K562 (cell line): ENCODE data around the gene DRAXIN. TPM values are rescaled to one million over a fixed set of nuclear protein-coding genes. Genes with fewer than 3 reads are reported as not detected.

Source experiments
- FOXK2 ChIP-seq, 2 experiments: fragments of 450-650 bp; IDR thresholded peaks in 1 of 2; conservative IDR thresholded peaks in 1 of 2; 2 replicates each; pipeline ENCODE4 v1.6.1; 2016; ENCODE audit warnings: low read depth in 2 of 2, mild to moderate bottlenecking in 1 of 2
- FOXP1 ChIP-seq: sonication (generic); formaldehyde crosslinking; IDR thresholded peaks from 2 replicates; pipeline ENCODE4 v1.8.0; 2022; ENCODE audit warnings: mild to moderate bottlenecking, missing genetic modification reagents
- GTF2F1 ChIP-seq: IDR thresholded peaks from 2 replicates; pipeline ENCODE4 v1.6.1; 2011; ENCODE audit warnings: low read depth, low read length, improper control_type of control experiment
- HNRNPL ChIP-seq: fragments of 200-400 bp; formaldehyde crosslinking; IDR thresholded peaks from 2 replicates; pipeline ENCODE4 v1.6.1; 2017; ENCODE audit warnings: low read depth, mild to moderate bottlenecking, low read length
- MAX ChIP-seq: sonication (generic); formaldehyde crosslinking; IDR thresholded peaks from 2 replicates; pipeline ENCODE4 v1.9.0; 2022; ENCODE audit warnings: mild to moderate bottlenecking, missing genetic modification reagents
- NR2C1 ChIP-seq, 2 experiments: fragments of 450-650 bp; IDR thresholded peaks; 2 replicates each; pipeline ENCODE4 v1.6.1; 2017; ENCODE audit warnings: mild to moderate bottlenecking in 2 of 2, antibody characterized with exemption in 1 of 2, inconsistent platforms in 1 of 2, missing compliant biosample characterization in 1 of 2, missing genetic modification characterization in 1 of 2
- NR4A1 ChIP-seq, 2 experiments: fragments of 250-450 bp in 1 of 2; fragments of 450-650 bp in 1 of 2; sonication (Bioruptor Pico) in 1 of 2; IDR thresholded peaks; 2 replicates each; pipeline versions ENCODE4 v1.4.0 to v1.6.1; 2016 to 2020; ENCODE audit warnings: mild to moderate bottlenecking in 2 of 2, missing compliant biosample characterization in 1 of 2, missing genetic modification characterization in 1 of 2, moderate library complexity in 1 of 2
- POLR2AphosphoS2 ChIP-seq: IDR thresholded peaks from 2 replicates; pipeline ENCODE4 v1.6.1; 2012; ENCODE audit warnings: low read length, improper control_type of control experiment
- RBBP5 ChIP-seq: fragments of 200-600 bp; sonication (generic); IDR thresholded peaks from 2 replicates; pipeline ENCODE4 v1.6.1; 2012; ENCODE audit warnings: borderline replicate concordance, mild to moderate bottlenecking, low read length, control low read depth, inconsistent platforms; ENCODE audit not compliant: insufficient read depth, poor library complexity, severe bottlenecking
- ZBTB43 ChIP-seq: sonication (generic); formaldehyde crosslinking; IDR thresholded peaks from 2 replicates; pipeline ENCODE4 v1.8.0; 2023; ENCODE audit warnings: mild to moderate bottlenecking, missing genetic modification reagents
- ZNF354B ChIP-seq: fragments of 250-450 bp; sonication (Bioruptor Pico); IDR thresholded peaks from 2 replicates; pipeline ENCODE4 v1.4.0; 2020
- ZNF57 ChIP-seq: fragments of 450-650 bp; formaldehyde crosslinking; IDR thresholded peaks from 2 replicates; pipeline ENCODE4 v1.4.0; 2020; ENCODE audit warnings: mild to moderate bottlenecking, moderate library complexity
- ZNF668 ChIP-seq: fragments of 250-450 bp; sonication (Bioruptor Pico); IDR thresholded peaks from 2 replicates; pipeline ENCODE4 v1.8.0; 2022; ENCODE audit warnings: mild to moderate bottlenecking, inconsistent platforms
- ZZZ3 ChIP-seq: fragments of 450-650 bp; IDR thresholded peaks from 2 replicates; pipeline ENCODE4 v1.6.1; 2016; ENCODE audit warnings: antibody characterized with exemption, mild to moderate bottlenecking, moderate library complexity
- polyA plus RNA-seq, 8 experiments: library from polyadenylated mRNA; depleted of rRNA in 4 of 8; stranded (reverse) in 5 of 8; unstranded in 3 of 8; fragments of >200 nt; fragmentation: Nextera tagmentation in 2 of 8; fragmentation: Illumina TruSeq in 1 of 8; extraction: Ambion mirVana in 2 of 8; extraction: Trizol in 1 of 8; gene quantifications; 2 replicates each; pipeline versions ENCODE4 v1.2.1 to v1.2.3, GENCODE V29; 2011 to 2014; ENCODE audit warnings: inconsistent platforms in 1 of 8, missing spikeins in 1 of 8
- total RNA-seq, 7 experiments: library from RNA; depleted of rRNA in 6 of 7; stranded (reverse); fragments of >200 nt in 6 of 7; fragmentation: Illumina TruSeq in 2 of 7; extraction: Trizol in 2 of 7; gene quantifications; 2 replicates each; pipeline versions ENCODE4 v1.2.1 to v1.2.3, GENCODE V29; 2011 to 2021; ENCODE audit warnings: low replicate concordance in 1 of 7
- TF ChIP-seq, protein P1 (sequence below): sonication (generic); formaldehyde crosslinking; IDR thresholded peaks from 2 replicates; pipeline ENCODE4 v1.4.0; 2020; ENCODE audit warnings: mild to moderate bottlenecking, missing genetic modification reagents
- TF ChIP-seq, protein P2 (sequence below), 3 experiments: fragments of 200-800 bp in 1 of 3; fragments of 250-450 bp in 1 of 3; fragments of 450-650 bp in 1 of 3; sonication (Bioruptor Pico) in 1 of 3; sonication (Bioruptor generic) in 1 of 3; formaldehyde crosslinking in 1 of 3; IDR thresholded peaks; 2 replicates each; pipeline versions ENCODE4 v1.6.1 to v1.8.0; 2016 to 2022; ENCODE audit warnings: mild to moderate bottlenecking in 2 of 3, missing genetic modification characterization in 2 of 3, missing compliant biosample characterization in 1 of 3, moderate library complexity in 1 of 3
- TF ChIP-seq, protein P3 (sequence below): fragments of 450-650 bp; IDR thresholded peaks from one replicate; pipeline ENCODE4 v1.6.1; 2018; ENCODE audit warnings: mild to moderate bottlenecking, moderate library complexity; ENCODE audit not compliant: partially characterized antibody

DRAXIN gene
- total and polyA plus RNA-seq, 9 of the 15 experiments (the other 6 are each of a cell fraction or from before 2014, with no cell fraction given) = 0.01 to 0.04 (median 0.01) TPM; not detected in 6

DNA sequence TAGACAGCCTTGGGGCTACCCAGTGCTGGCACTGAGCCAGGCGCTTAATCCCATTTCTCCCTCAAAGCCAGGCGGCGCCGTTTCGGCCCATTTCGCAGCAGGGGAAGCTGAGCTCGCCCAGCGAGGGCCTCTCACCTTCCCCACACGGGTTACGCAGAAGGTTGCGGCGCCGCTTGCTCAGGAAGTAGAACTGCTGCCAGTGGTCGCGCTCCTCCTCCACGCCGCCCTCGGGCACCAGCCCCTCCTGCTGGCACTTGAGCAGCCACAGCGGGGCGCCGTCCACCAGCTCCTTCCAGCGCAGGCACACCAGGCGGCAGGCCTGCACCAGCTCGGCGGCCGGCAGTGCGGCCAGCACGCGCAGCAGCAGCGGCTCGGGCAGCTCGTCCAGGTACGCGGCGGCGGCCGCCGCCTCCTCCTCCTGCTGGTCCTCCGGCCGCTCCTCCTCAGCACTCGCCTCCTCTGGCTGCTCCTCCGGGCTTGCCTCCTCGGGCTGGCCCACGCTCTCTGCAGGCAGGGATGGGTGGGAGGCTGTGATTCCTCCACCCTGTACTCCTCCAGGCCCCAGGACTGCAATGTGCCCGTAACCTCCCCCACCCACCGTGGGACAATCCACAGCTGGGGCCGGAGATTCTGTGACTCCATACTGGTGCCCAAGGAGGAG lies 41.0 kb upstream of the DRAXIN start (continued):
- TF ChIP-seq NR4A1 (CRISPR knock-in tag; IDR thresholded peaks at IDR 0.05) (no peak), NR4A1 (tag; IDR thresholded peaks at IDR 0.05) (no peak), ZBTB43 (CRISPR knock-in tag) (peak; percentile 50; the same call in 1 of the 2 replicates), ZNF57 (CRISPR knock-in tag) (no peak), HNRNPL (peak; percentile 97), ZNF354B (CRISPR knock-in tag) (no peak), ZNF668 (CRISPR knock-in tag) (no peak), MAX (CRISPR knock-in tag) (peak; percentile 86), GTF2F1 (no peak), FOXP1 (CRISPR knock-in tag) (no peak; the same call in 1 of the 2 replicates), NR2C1 (IDR thresholded peaks at IDR 0.05) (peak; percentile 36; the same call in 1 of the 2 replicates), NR2C1 (tag; IDR thresholded peaks at IDR 0.05) (no peak), FOXK2 (conservative IDR thresholded peaks at IDR 0.05 in 1 of 2, IDR thresholded peaks at IDR 0.05 in 1 of 2; ENCODE audit: low read depth in 2 of 2) (no peak), RBBP5 (no peak), POLR2AphosphoS2 (no peak), ZZZ3 (no peak)
- TF ChIP-seq, protein P1, sequence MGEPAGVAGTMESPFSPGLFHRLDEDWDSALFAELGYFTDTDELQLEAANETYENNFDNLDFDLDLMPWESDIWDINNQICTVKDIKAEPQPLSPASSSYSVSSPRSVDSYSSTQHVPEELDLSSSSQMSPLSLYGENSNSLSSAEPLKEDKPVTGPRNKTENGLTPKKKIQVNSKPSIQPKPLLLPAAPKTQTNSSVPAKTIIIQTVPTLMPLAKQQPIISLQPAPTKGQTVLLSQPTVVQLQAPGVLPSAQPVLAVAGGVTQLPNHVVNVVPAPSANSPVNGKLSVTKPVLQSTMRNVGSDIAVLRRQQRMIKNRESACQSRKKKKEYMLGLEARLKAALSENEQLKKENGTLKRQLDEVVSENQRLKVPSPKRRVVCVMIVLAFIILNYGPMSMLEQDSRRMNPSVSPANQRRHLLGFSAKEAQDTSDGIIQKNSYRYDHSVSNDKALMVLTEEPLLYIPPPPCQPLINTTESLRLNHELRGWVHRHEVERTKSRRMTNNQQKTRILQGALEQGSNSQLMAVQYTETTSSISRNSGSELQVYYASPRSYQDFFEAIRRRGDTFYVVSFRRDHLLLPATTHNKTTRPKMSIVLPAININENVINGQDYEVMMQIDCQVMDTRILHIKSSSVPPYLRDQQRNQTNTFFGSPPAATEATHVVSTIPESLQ (CRISPR knock-in tag) = no peak
- TF ChIP-seq, protein P2, sequence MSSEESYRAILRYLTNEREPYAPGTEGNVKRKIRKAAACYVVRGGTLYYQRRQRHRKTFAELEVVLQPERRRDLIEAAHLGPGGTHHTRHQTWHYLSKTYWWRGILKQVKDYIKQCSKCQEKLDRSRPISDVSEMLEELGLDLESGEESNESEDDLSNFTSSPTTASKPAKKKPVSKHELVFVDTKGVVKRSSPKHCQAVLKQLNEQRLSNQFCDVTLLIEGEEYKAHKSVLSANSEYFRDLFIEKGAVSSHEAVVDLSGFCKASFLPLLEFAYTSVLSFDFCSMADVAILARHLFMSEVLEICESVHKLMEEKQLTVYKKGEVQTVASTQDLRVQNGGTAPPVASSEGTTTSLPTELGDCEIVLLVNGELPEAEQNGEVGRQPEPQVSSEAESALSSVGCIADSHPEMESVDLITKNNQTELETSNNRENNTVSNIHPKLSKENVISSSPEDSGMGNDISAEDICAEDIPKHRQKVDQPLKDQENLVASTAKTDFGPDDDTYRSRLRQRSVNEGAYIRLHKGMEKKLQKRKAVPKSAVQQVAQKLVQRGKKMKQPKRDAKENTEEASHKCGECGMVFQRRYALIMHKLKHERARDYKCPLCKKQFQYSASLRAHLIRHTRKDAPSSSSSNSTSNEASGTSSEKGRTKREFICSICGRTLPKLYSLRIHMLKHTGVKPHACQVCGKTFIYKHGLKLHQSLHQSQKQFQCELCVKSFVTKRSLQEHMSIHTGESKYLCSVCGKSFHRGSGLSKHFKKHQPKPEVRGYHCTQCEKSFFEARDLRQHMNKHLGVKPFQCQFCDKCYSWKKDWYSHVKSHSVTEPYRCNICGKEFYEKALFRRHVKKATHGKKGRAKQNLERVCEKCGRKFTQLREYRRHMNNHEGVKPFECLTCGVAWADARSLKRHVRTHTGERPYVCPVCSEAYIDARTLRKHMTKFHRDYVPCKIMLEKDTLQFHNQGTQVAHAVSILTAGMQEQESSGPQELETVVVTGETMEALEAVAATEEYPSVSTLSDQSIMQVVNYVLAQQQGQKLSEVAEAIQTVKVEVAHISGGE (CRISPR knock-in tag; IDR thresholded peaks at IDR 0.05) = no peak
- TF ChIP-seq, protein P3, sequence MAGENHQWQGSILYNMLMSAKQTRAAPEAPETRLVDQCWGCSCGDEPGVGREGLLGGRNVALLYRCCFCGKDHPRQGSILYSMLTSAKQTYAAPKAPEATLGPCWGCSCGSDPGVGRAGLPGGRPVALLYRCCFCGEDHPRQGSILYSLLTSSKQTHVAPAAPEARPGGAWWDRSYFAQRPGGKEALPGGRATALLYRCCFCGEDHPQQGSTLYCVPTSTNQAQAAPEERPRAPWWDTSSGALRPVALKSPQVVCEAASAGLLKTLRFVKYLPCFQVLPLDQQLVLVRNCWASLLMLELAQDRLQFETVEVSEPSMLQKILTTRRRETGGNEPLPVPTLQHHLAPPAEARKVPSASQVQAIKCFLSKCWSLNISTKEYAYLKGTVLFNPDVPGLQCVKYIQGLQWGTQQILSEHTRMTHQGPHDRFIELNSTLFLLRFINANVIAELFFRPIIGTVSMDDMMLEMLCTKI = no peak
